Left lung (tissue), 10 donors: ENCODE data around the gene EML6. TPM values are rescaled to one million over a fixed set of nuclear protein-coding genes. Genes with fewer than 3 reads are reported as not detected.

Experiments used
- ATAC-seq: fragments of 200-7000 bp; cut with Tn5 transposase; one replicate; pipeline ENCODE4 v1.9.1; 2020; ENCODE audit warnings: moderate library complexity
- DNase-seq, 4 donors: peaks; one replicate each; pipeline ENCODE4 v3.0.0-alpha.2; 2013 to 2020
- H3K27ac ChIP-seq, 2 donors: fragments of 200-600 bp; sonication (generic) in 1 of 2; one replicate each; pipeline versions ENCODE4 v1.5.0 to v1.8.0; 2020 to 2021
- H3K27me3 ChIP-seq, 2 donors: fragments of 200-600 bp; sonication (generic) in 1 of 2; one replicate each; pipeline versions ENCODE4 v1.5.0 to v1.8.0; 2020 to 2021
- H3K36me3 ChIP-seq, 2 donors: fragments of 200-600 bp; sonication (generic) in 1 of 2; one replicate each; pipeline versions ENCODE4 v1.5.0 to v1.8.0; 2020 to 2021
- H3K4me1 ChIP-seq, 2 donors: fragments of 200-600 bp; one replicate each; pipeline ENCODE4 v1.8.0; 2021
- H3K4me3 ChIP-seq, 2 donors: fragments of 200-600 bp; sonication (generic) in 1 of 2; one replicate each; pipeline versions ENCODE4 v1.5.0 to v1.8.0; 2020 to 2021; ENCODE audit warnings: mild to moderate bottlenecking in 1 of 2
- H3K9me3 ChIP-seq, 2 donors: fragments of 200-600 bp; sonication (generic) in 1 of 2; one replicate each; pipeline versions ENCODE4 v1.5.0 to v1.8.0; 2020 to 2021
- CTCF ChIP-seq, 2 donors: fragments of 200-600 bp; sonication (generic) in 1 of 2; IDR thresholded peaks; one replicate each; pipeline versions ENCODE4 v1.5.0 to v1.8.0; 2021; ENCODE audit warnings: antibody characterized with exemption in 2 of 2
- intact Hi-C, 2 donors: fragments of 100-400 bp; cut with DNase I; formaldehyde crosslinking; loops; one replicate each; pipeline versions ENCODE4 v1.11.2 to v1.14.2; 2022
- polyA plus RNA-seq, 6 donors: library from polyadenylated mRNA; unstranded; fragments of 120-200 nt; gene quantifications; one replicate each; pipeline ENCODE4 v1.2.1, GENCODE V29; 2013; ENCODE audit not compliant: insufficient read length in 6 of 6
- total RNA-seq, 2 donors: library from RNA; stranded (reverse); fragmentation: NEBNext Ultra II Directional; extraction: Animal tissue kit (Norgen Biotek cat#: 25700); gene quantifications; one replicate each; pipeline ENCODE4 v1.2.1, GENCODE V29; 2021
- donor health status: DM: no; HTN: yes; CAD: no.
- donor health status: DM: no; HTN: no; CAD: no.

Gene EML6
- total and polyA plus RNA-seq, 8 donors: 0.73 to 2.2 (median 1.3) TPM

GRCh38 chr2:54954705-54955357 lies 231.4 kb downstream of the EML6 start:
- DNase-seq (no peak), ATAC-seq (no peak)
- Histone ChIP-seq H3K27ac (no peak overlapping the region), H3K4me3 (no peak overlapping the region), H3K4me1 (peaks cover 0 to 8% of the 10 kb centered on the region in 2 donors), H3K36me3 (no peaks in the 10 kb centered on the region), H3K27me3 (no peaks in the 10 kb centered on the region), H3K9me3 (no peaks in the 10 kb centered on the region)
- TF ChIP-seq CTCF (IDR thresholded peaks at IDR 0.05): no peak
- intact Hi-C loops: no loop called here

- H3K27ac ChIP-seq: no peak overlapping the region
- H3K9me3 ChIP-seq: no peaks in the 10 kb centered on the region
- intact Hi-C loops: no loop called here
- H3K27me3 ChIP-seq: no peaks in the 10 kb centered on the region
- no peaks in the 10 kb centered on the region for H3K36me3 ChIP-seq
- no peak overlapping the region for H3K4me3 ChIP-seq
- TF ChIP-seq CTCF (IDR thresholded peaks at IDR 0.05): no peak
- peaks cover 0 to 8% of the 10 kb centered on the region in 2 donors for H3K4me1 ChIP-seq
- ATAC-seq (peak; percentile 50), DNase-seq (no peak)
Measured at GRCh38 chr2:54955358-54956110, 232.1 kb downstream of the EML6 start.

- ATAC-seq: peak; percentile 49
Measured at GRCh38 chr2:54956111-54956627, 232.7 kb downstream of the EML6 start.

GRCh38 chr2:54957321-54957999 lies 234.0 kb downstream of the EML6 start:
- Histone ChIP-seq H3K27me3 (no peaks in the 10 kb centered on the region), H3K9me3 (no peaks in the 10 kb centered on the region), H3K4me1 (peaks cover 0 to 8% of the 10 kb centered on the region in 2 donors), H3K4me3 (no peak overlapping the region), H3K27ac (no peak overlapping the region), H3K36me3 (no peaks in the 10 kb centered on the region)
- ATAC-seq (no peak), DNase-seq (no peak)
- intact Hi-C loops: no loop called here
- no peak for TF ChIP-seq CTCF (IDR thresholded peaks at IDR 0.05)

More at GRCh38 chr2:54956111-54956627, 232.7 kb downstream of the EML6 start:
- Histone ChIP-seq H3K4me1 (peaks cover 0 to 8% of the 10 kb centered on the region in 2 donors), H3K36me3 (no peaks in the 10 kb centered on the region), H3K9me3 (no peaks in the 10 kb centered on the region), H3K27me3 (no peaks in the 10 kb centered on the region), H3K27ac (no peak overlapping the region), H3K4me3 (no peak overlapping the region)
- intact Hi-C loops: no loop called here
- no peak for TF ChIP-seq CTCF (IDR thresholded peaks at IDR 0.05)
- DNase-seq: no peak
